Measurements from ENCODE around the gene RFXAP. TPM values are rescaled to one million over a fixed set of nuclear protein-coding genes. Genes with fewer than 3 reads are reported as not detected.
"Not testable (repeated sequence)": the region's sequence is repeated elsewhere in the genome, so short reads cannot be mapped to it uniquely, and the experiment has no call there.

Gene RFXAP
- total RNA-seq, 4 donors from 2014 or later = 1.0 to 3.7 (median 2.2) TPM

DNA sequence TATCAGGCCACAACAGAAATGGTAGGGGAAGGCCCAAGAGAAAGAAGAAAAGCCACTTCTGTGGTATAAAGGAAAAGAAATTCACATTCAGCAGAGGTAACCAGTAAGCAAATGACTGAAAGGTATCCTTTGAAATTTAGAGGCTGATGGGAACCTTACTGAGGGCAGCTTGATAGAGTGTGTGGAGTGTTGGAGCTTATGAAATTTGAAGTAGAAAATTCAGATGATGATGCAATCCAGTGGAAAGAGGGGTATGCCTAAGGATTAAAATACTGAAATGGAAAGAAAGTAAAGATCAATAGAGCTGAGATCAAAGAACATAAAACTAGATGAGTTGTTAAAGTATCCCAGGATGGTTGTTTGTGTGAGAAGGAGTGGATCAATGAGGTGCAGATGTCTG lies 42.8 kb upstream of the RFXAP start:
- TF ChIP-seq, protein P1, sequence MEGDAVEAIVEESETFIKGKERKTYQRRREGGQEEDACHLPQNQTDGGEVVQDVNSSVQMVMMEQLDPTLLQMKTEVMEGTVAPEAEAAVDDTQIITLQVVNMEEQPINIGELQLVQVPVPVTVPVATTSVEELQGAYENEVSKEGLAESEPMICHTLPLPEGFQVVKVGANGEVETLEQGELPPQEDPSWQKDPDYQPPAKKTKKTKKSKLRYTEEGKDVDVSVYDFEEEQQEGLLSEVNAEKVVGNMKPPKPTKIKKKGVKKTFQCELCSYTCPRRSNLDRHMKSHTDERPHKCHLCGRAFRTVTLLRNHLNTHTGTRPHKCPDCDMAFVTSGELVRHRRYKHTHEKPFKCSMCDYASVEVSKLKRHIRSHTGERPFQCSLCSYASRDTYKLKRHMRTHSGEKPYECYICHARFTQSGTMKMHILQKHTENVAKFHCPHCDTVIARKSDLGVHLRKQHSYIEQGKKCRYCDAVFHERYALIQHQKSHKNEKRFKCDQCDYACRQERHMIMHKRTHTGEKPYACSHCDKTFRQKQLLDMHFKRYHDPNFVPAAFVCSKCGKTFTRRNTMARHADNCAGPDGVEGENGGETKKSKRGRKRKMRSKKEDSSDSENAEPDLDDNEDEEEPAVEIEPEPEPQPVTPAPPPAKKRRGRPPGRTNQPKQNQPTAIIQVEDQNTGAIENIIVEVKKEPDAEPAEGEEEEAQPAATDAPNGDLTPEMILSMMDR (IDR thresholded peaks at IDR 0.05) = no peak
- no peak for TF ChIP-seq POLR2A (IDR thresholded peaks at IDR 0.05)
- DNase-seq (ENCODE audit: low spot score in 2 of 2) = no peak

GRCh38 chr13:36778083-36778671 lies 40.8 kb upstream of the RFXAP start:
- no peak overlapping the region for H3K4me3 ChIP-seq (ENCODE audit: low read depth, poor library complexity, severe bottlenecking)
- intact Hi-C loops (cut with DNase I; ENCODE audit: low total_unique reads) = no loop called here
- DNase-seq (ENCODE audit: low spot score in 2 of 2) = no peak
- 26 to 27% methylated on average over 8 of the region's 8 CpGs for WGBS, 2 donors
- TF ChIP-seq POLR2A (IDR thresholded peaks at IDR 0.05) = no peak

More for the DNA sequence above, 42.8 kb upstream of the RFXAP start:
- no peak overlapping the region for H3K4me3 ChIP-seq (ENCODE audit: low read depth, poor library complexity, severe bottlenecking)
- intact Hi-C loops (cut with DNase I; ENCODE audit: low total_unique reads) = no loop called here

DNA sequence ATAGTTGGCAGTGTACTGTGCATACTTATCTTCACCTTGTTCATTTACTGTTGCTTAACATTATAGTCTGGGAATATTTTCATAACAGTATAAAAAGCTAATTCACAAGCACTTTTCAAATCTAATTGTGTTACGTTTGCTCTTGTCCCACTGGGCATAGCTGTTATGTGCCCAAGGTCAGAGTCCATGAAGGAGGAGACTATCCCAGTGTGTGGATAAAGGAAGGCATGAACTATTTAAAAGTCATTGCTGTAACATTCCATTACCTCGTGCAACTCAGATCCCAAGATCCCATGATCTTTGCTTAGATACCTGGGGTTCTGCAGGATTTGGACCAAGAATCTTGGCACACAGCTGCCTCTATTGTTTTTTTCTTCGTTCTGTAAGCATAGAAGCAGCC lies 35.1 kb upstream of the RFXAP start:
- 46 to 57% methylated on average over 3 of the region's 3 CpGs for WGBS, 2 donors
- no peak for TF ChIP-seq POLR2A (IDR thresholded peaks at IDR 0.05)
- TF ChIP-seq, protein P1 (IDR thresholded peaks at IDR 0.05) = no peak

GRCh38 chr13:36786175-36786574 lies 32.8 kb upstream of the RFXAP start:
- intact Hi-C loops (cut with DNase I; ENCODE audit: low total_unique reads); DNase-seq (ENCODE audit: low spot score in 2 of 2); H3K4me3 ChIP-seq (ENCODE audit: low read depth, poor library complexity, severe bottlenecking): not testable (repeated sequence)
- 80 to 81% methylated on average over 4 of the region's 4 CpGs for WGBS, 2 donors

More for the DNA sequence above, 35.1 kb upstream of the RFXAP start:
- intact Hi-C loops (cut with DNase I; ENCODE audit: low total_unique reads) = no loop called here
- DNase-seq (ENCODE audit: low spot score in 2 of 2) = no peak
- H3K4me3 ChIP-seq (ENCODE audit: low read depth, poor library complexity, severe bottlenecking) = no peak overlapping the region

DNA sequence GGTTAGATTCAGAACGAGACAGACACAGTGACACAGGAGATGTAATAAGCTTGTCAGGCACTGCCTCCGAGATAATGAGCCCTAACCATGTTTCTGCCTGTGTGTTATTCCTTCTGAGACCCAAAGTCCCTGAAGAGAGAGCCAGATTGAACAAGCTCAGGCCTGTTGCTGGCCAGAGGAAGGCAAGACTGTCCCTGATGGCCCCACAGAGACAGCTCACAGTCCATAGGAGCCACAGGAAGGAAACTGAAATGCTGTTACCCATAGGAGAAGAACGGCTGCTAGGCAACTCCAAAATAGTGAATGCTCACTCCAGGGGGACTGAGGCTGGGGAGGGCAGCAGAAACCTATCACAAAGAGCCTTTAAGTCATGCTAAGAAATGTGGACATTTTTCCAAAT lies 31.8 kb upstream of the RFXAP start:
- intact Hi-C loops (cut with DNase I; ENCODE audit: low total_unique reads) = no loop called here
- 38 to 41% methylated on average over 3 of the region's 3 CpGs for WGBS, 2 donors
- TF ChIP-seq POLR2A (IDR thresholded peaks at IDR 0.05) = no peak
- TF ChIP-seq, protein P1 (IDR thresholded peaks at IDR 0.05) = no peak
- DNase-seq (ENCODE audit: low spot score in 2 of 2) = no peak
- H3K4me3 ChIP-seq (ENCODE audit: low read depth, poor library complexity, severe bottlenecking) = no peak overlapping the region

GRCh38 chr13:36788276-36788675 lies 30.7 kb upstream of the RFXAP start:
- no peak for TF ChIP-seq POLR2A (IDR thresholded peaks at IDR 0.05)
- TF ChIP-seq, protein P1 (IDR thresholded peaks at IDR 0.05) = no peak
- WGBS, 2 donors = 59 to 78% methylated on average over 4 of the region's 4 CpGs
- DNase-seq (ENCODE audit: low spot score in 2 of 2) = no peak
- intact Hi-C loops (cut with DNase I; ENCODE audit: low total_unique reads) = no loop called here
- H3K4me3 ChIP-seq (ENCODE audit: low read depth, poor library complexity, severe bottlenecking) = no peak overlapping the region

DNA sequence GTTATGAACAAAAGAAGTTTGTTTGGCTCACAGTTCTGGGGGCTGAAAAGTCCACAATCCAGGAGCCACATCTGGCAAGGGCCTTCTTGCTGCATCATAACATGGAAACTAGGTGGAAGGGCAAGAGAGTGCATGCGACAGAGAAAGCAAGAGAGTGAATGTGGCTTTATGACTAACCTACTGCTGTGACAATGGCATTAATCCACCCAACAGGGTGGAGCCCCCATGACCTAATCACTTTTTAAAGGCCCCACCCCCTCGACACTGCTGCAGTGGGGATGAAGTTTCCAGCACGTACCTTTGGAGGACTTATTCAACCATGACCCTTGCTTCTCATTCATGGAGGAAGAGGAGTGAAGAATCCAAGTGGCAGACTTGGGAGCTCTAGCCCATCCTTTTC lies 30.0 kb upstream of the RFXAP start:
- intact Hi-C loops (cut with DNase I; ENCODE audit: low total_unique reads) = no loop called here
- DNase-seq (ENCODE audit: low spot score in 2 of 2) = no peak
- TF ChIP-seq POLR2A (IDR thresholded peaks at IDR 0.05) = no peak
- TF ChIP-seq, protein P1 (IDR thresholded peaks at IDR 0.05) = no peak
- no peak overlapping the region for H3K4me3 ChIP-seq (ENCODE audit: low read depth, poor library complexity, severe bottlenecking)
- 80 to 86% methylated on average over 3 of the region's 3 CpGs for WGBS, 2 donors

Data from lower leg skin (tissue), 4 donors.